ENCODE results near the gene B3GAT2. TPM values are rescaled to one million over a fixed set of nuclear protein-coding genes. Genes with fewer than 3 reads are reported as not detected.

Gene B3GAT2
- total and polyA plus RNA-seq, 2 of the 13 experiments (the other 11 are each of a cell fraction or from before 2014, with no cell fraction given), result 0.01 to 0.02 TPM

DNA sequence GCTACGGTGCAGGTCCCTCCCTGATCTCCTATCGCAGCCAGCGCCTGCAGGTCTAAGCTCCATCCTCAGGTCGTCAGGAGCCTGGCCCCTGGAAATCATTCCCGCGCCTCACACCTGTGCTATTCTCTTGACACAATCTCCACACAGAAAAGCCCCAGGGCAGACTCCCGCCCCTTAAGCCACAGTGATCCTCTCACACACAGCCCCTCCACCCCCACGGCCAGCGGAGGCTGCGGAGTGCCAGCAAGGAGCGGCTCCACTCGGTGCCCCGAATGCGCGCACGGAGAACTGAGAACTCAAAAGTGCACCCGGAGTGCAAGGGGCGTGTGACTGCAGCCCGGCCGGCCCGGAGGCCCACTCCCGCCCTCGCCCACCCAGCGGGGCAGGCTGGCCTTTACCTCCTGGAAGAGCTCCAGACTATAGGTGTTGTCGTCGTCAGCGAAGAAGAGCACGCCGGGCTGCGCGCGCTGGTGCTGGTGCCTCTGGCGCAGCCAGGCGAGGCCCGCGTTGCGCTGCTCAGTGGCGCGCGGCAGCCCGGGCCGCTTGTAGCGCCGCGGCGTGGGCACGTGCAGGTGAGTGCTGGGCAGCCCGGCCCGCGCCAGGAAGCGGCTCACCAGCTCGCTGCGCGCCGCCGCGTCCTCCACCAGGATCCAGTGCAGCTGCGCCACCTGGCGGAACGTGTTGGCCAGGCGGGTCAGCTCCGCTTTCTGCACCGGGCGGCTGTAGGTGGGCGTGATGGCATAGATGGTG, 1.2 kb downstream of the B3GAT2 start (continued):
- TF ChIP-seq, protein P1, sequence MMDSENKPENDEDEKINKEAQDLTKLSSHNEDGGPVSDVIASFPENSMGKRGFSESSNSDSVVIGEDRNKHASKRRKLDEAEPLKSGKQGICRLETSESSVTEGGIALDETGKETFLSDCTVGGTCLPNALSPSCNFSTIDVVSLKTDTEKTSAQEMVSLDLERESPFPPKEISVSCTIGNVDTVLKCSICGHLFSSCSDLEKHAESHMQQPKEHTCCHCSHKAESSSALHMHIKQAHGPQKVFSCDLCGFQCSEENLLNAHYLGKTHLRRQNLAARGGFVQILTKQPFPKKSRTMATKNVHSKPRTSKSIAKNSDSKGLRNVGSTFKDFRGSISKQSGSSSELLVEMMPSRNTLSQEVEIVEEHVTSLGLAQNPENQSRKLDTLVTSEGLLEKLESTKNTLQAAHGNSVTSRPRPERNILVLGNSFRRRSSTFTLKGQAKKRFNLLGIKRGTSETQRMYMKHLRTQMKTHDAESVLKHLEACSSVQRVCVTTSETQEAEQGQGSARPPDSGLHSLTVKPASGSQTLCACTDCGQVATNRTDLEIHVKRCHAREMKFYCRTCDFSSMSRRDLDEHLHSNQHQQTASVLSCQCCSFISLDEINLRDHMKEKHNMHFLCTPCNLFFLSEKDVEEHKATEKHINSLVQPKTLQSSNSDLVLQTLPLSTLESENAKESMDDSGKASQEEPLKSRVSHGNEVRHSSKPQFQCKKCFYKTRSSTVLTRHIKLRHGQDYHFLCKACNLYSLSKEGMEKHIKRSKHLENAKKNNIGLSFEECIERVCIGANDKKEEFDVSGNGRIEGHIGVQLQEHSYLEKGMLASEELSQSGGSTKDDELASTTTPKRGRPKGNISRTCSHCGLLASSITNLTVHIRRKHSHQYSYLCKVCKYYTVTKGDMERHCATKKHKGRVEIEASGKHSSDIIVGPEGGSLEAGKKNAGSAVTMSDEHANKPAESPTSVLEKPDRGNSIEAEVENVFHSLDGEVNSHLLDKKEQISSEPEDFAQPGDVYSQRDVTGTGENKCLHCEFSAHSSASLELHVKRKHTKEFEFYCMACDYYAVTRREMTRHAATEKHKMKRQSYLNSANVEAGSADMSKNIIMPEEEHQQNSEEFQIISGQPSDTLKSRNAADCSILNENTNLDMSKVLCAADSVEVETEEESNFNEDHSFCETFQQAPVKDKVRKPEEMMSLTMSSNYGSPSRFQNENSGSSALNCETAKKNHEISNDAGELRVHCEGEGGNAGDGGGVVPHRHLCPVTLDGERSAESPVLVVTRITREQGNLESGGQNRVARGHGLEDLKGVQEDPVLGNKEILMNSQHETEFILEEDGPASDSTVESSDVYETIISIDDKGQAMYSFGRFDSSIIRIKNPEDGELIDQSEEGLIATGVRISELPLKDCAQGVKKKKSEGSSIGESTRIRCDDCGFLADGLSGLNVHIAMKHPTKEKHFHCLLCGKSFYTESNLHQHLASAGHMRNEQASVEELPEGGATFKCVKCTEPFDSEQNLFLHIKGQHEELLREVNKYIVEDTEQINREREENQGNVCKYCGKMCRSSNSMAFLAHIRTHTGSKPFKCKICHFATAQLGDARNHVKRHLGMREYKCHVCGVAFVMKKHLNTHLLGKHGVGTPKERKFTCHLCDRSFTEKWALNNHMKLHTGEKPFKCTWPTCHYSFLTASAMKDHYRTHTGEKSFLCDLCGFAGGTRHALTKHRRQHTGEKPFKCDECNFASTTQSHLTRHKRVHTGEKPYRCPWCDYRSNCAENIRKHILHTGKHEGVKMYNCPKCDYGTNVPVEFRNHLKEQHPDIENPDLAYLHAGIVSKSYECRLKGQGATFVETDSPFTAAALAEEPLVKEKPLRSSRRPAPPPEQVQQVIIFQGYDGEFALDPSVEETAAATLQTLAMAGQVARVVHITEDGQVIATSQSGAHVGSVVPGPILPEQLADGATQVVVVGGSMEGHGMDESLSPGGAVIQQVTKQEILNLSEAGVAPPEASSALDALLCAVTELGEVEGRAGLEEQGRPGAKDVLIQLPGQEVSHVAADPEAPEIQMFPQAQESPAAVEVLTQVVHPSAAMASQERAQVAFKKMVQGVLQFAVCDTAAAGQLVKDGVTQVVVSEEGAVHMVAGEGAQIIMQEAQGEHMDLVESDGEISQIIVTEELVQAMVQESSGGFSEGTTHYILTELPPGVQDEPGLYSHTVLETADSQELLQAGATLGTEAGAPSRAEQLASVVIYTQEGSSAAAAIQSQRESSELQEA (CRISPR knock-in tag; IDR thresholded peaks at IDR 0.05; ENCODE audit: not compliant biosample characterization), result no peak
- TF ChIP-seq NR1H2 (CRISPR knock-in tag; IDR thresholded peaks at IDR 0.05; ENCODE audit: borderline replicate concordance, low read depth), result no peak
- TF ChIP-seq HES4 (CRISPR knock-in tag; IDR thresholded peaks at IDR 0.05; ENCODE audit: borderline replicate concordance), result peak; percentile 89
- no peak; the same call in 1 of the 2 replicates for TF ChIP-seq EEA1 (CRISPR knock-in tag; IDR thresholded peaks at IDR 0.05; ENCODE audit: borderline replicate concordance)
- TF ChIP-seq, protein P2, sequence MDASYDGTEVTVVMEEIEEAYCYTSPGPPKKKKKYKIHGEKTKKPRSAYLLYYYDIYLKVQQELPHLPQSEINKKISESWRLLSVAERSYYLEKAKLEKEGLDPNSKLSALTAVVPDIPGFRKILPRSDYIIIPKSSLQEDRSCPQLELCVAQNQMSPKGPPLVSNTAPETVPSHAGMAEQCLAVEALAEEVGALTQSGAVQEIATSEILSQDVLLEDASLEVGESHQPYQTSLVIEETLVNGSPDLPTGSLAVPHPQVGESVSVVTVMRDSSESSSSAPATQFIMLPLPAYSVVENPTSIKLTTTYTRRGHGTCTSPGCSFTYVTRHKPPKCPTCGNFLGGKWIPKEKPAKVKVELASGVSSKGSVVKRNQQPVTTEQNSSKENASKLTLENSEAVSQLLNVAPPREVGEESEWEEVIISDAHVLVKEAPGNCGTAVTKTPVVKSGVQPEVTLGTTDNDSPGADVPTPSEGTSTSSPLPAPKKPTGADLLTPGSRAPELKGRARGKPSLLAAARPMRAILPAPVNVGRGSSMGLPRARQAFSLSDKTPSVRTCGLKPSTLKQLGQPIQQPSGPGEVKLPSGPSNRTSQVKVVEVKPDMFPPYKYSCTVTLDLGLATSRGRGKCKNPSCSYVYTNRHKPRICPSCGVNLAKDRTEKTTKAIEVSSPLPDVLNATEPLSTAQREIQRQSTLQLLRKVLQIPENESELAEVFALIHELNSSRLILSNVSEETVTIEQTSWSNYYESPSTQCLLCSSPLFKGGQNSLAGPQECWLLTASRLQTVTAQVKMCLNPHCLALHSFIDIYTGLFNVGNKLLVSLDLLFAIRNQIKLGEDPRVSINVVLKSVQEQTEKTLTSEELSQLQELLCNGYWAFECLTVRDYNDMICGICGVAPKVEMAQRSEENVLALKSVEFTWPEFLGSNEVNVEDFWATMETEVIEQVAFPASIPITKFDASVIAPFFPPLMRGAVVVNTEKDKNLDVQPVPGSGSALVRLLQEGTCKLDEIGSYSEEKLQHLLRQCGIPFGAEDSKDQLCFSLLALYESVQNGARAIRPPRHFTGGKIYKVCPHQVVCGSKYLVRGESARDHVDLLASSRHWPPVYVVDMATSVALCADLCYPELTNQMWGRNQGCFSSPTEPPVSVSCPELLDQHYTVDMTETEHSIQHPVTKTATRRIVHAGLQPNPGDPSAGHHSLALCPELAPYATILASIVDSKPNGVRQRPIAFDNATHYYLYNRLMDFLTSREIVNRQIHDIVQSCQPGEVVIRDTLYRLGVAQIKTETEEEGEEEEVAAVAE (CRISPR knock-in tag; IDR thresholded peaks at IDR 0.05; ENCODE audit: borderline replicate concordance), result no peak
- TF ChIP-seq, protein P3, sequence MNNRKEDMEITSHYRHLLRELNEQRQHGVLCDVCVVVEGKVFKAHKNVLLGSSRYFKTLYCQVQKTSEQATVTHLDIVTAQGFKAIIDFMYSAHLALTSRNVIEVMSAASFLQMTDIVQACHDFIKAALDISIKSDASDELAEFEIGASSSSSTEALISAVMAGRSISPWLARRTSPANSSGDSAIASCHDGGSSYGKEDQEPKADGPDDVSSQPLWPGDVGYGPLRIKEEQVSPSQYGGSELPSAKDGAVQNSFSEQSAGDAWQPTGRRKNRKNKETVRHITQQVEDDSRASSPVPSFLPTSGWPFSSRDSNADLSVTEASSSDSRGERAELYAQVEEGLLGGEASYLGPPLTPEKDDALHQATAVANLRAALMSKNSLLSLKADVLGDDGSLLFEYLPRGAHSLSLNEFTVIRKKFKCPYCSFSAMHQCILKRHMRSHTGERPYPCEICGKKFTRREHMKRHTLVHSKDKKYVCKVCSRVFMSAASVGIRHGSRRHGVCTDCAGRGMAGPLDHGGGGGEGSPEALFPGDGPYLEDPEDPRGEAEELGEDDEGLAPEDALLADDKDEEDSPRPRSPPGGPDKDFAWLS (CRISPR knock-in tag; IDR thresholded peaks at IDR 0.05; ENCODE audit: borderline replicate concordance), result no peak
- TF ChIP-seq, protein P4, sequence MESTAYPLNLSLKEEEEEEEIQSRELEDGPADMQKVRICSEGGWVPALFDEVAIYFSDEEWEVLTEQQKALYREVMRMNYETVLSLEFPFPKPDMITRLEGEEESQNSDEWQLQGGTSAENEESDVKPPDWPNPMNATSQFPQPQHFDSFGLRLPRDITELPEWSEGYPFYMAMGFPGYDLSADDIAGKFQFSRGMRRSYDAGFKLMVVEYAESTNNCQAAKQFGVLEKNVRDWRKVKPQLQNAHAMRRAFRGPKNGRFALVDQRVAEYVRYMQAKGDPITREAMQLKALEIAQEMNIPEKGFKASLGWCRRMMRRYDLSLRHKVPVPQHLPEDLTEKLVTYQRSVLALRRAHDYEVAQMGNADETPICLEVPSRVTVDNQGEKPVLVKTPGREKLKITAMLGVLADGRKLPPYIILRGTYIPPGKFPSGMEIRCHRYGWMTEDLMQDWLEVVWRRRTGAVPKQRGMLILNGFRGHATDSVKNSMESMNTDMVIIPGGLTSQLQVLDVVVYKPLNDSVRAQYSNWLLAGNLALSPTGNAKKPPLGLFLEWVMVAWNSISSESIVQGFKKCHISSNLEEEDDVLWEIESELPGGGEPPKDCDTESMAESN (CRISPR knock-in tag; conservative IDR thresholded peaks at IDR 0.05), result peak; percentile 51; the same call in 1 of the 2 replicates

All from HepG2 (cell line).